HL-60 (cell line): Measurements from ENCODE around the gene FMN1.

ENCODE experiments used
- DNase-seq, 2 experiments: peaks; one replicate each; pipeline ENCODE4 v3.0.0-alpha.2; 2010 to 2020; ENCODE audit warnings: low read depth in 1 of 2, low spot score in 1 of 2
- H3K27ac ChIP-seq: fragments of 250-450 bp; sonication (Bioruptor Pico); replicated peaks from 2 replicates; pipeline ENCODE4 v1.5.1; 2020; ENCODE audit warnings: mild to moderate bottlenecking, moderate library complexity
- H3K27me3 ChIP-seq: fragments of 250-450 bp; sonication (Bioruptor Pico); 2 replicates; pipeline ENCODE4 v1.5.1; 2021; ENCODE audit warnings: mild to moderate bottlenecking, moderate library complexity; ENCODE audit not compliant: insufficient read depth, poor library complexity, severe bottlenecking
- H3K4me3 ChIP-seq: replicated peaks from 2 replicates; pipeline ENCODE4 v1.5.1; 2011; ENCODE audit warnings: mild to moderate bottlenecking, control low read depth, low read length; ENCODE audit not compliant: insufficient read depth
- GABPA ChIP-seq: IDR thresholded peaks from 2 replicates; pipeline ENCODE4 v1.6.1; 2012; ENCODE audit warnings: low read depth
- POLR2AphosphoS5 ChIP-seq: IDR thresholded peaks from 2 replicates; pipeline ENCODE4 v1.6.1; 2012; ENCODE audit warnings: low read depth
- SPI1 ChIP-seq: IDR thresholded peaks from 2 replicates; pipeline ENCODE4 v1.6.1; 2012; ENCODE audit warnings: low read depth, mild to moderate bottlenecking, borderline replicate concordance
- TF ChIP-seq, protein P1 (sequence below): IDR thresholded peaks from one replicate; pipeline ENCODE4 v1.5.1; 2011; ENCODE audit warnings: low read length, control low read depth, inconsistent platforms; ENCODE audit not compliant: insufficient read depth
- TF ChIP-seq, protein P2 (sequence below): IDR thresholded peaks from 2 replicates; pipeline ENCODE4 v1.6.1; 2012; ENCODE audit warnings: low read depth; ENCODE audit not compliant: insufficient replicate concordance

Gene FMN1

GRCh38 chr15:32784581-32784980 lies 409.9 kb downstream of the FMN1 start:
- TF ChIP-seq, protein P1, sequence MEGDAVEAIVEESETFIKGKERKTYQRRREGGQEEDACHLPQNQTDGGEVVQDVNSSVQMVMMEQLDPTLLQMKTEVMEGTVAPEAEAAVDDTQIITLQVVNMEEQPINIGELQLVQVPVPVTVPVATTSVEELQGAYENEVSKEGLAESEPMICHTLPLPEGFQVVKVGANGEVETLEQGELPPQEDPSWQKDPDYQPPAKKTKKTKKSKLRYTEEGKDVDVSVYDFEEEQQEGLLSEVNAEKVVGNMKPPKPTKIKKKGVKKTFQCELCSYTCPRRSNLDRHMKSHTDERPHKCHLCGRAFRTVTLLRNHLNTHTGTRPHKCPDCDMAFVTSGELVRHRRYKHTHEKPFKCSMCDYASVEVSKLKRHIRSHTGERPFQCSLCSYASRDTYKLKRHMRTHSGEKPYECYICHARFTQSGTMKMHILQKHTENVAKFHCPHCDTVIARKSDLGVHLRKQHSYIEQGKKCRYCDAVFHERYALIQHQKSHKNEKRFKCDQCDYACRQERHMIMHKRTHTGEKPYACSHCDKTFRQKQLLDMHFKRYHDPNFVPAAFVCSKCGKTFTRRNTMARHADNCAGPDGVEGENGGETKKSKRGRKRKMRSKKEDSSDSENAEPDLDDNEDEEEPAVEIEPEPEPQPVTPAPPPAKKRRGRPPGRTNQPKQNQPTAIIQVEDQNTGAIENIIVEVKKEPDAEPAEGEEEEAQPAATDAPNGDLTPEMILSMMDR, result no peak
- TF ChIP-seq SPI1, result no peak
- no peak for TF ChIP-seq GABPA
- no peak for TF ChIP-seq POLR2AphosphoS5
- TF ChIP-seq, protein P2, sequence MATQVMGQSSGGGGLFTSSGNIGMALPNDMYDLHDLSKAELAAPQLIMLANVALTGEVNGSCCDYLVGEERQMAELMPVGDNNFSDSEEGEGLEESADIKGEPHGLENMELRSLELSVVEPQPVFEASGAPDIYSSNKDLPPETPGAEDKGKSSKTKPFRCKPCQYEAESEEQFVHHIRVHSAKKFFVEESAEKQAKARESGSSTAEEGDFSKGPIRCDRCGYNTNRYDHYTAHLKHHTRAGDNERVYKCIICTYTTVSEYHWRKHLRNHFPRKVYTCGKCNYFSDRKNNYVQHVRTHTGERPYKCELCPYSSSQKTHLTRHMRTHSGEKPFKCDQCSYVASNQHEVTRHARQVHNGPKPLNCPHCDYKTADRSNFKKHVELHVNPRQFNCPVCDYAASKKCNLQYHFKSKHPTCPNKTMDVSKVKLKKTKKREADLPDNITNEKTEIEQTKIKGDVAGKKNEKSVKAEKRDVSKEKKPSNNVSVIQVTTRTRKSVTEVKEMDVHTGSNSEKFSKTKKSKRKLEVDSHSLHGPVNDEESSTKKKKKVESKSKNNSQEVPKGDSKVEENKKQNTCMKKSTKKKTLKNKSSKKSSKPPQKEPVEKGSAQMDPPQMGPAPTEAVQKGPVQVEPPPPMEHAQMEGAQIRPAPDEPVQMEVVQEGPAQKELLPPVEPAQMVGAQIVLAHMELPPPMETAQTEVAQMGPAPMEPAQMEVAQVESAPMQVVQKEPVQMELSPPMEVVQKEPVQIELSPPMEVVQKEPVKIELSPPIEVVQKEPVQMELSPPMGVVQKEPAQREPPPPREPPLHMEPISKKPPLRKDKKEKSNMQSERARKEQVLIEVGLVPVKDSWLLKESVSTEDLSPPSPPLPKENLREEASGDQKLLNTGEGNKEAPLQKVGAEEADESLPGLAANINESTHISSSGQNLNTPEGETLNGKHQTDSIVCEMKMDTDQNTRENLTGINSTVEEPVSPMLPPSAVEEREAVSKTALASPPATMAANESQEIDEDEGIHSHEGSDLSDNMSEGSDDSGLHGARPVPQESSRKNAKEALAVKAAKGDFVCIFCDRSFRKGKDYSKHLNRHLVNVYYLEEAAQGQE, result no peak
- no peaks in the 10 kb centered on the region for H3K27me3 ChIP-seq
- no peak for DNase-seq
- no peak overlapping the region for H3K27ac ChIP-seq
- H3K4me3 ChIP-seq, result no peak overlapping the region

DNA sequence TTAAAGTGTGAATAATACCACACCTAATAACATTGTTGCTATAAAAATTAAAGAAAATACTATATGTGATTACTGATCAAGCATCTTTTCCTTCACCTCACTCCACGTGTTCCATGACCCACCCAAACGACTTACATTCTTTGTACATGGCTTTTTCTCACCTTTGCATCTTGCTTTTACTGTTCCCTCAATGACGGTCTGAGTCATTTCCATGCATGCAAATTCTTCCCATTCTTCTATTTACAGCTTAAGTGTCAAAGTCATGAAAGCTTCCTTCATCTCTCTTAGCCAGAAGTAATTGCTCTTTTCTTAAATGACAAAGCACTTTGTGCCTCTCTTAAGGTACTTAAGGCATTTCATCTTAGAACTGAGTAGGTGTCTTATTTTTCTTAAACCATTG lies 412.7 kb downstream of the FMN1 start:
- Histone ChIP-seq H3K27ac (no peak overlapping the region), H3K27me3 (no peaks in the 10 kb centered on the region), H3K4me3 (no peak overlapping the region)
- DNase-seq, result no peak
- TF ChIP-seq SPI1 (no peak), POLR2AphosphoS5 (no peak), GABPA (no peak)
- TF ChIP-seq, protein P2, result no peak
- TF ChIP-seq, protein P1, result no peak

GRCh38 chr15:32778391-32779176 lies 415.9 kb downstream of the FMN1 start:
- no peak overlapping the region for H3K4me3 ChIP-seq
- TF ChIP-seq, protein P1, result no peak
- no peak for TF ChIP-seq POLR2AphosphoS5
- TF ChIP-seq GABPA, result no peak
- TF ChIP-seq, protein P2, result no peak
- no peak for TF ChIP-seq SPI1
- DNase-seq, result no peak
- H3K27ac ChIP-seq, result no peak overlapping the region
- H3K27me3 ChIP-seq, result no peaks in the 10 kb centered on the region
